ENCODE data around the gene HID1. TPM values are rescaled to one million over a fixed set of nuclear protein-coding genes. Genes with fewer than 3 reads are reported as not detected.

Gene HID1
- total RNA-seq, 1 experiment from 2014 or later: 43.8 TPM

DNA sequence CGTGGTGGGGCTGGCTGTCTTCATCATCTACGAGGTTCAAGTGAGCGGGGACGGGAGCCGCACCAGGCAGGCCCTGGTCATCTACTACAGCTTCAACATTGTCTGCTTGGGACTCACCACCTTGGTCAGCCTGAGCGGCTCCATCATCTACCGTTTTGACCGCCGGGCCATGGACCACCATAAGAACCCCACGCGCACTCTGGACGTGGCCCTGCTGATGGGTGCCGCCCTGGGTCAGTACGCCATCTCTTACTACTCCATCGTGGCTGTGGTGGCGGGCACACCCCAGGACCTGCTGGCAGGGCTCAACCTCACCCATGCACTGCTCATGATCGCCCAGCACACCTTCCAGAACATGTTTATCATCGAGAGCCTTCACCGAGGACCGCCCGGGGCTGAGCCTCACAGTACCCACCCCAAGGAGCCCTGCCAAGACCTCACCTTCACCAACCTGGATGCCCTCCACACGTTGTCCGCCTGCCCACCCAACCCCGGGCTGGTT lies 42.0 kb downstream of the HID1 start:
- no TSS peak for BruUV-seq (replicated peaks)
- POLR2A ChIA-PET: no interaction called here
- ATAC-seq: no peak

More for the DNA sequence above, 42.0 kb downstream of the HID1 start:
- ChIA-PET CTCF (no interaction called here), RAD21 (ENCODE audit: low non-redundant PET in 1 of 2, low total read pairs in 2 of 2, uncharacterized antibody in 2 of 2, unreplicated experiment in 2 of 2) (no interaction called here)
- H3K79me2 ChIP-seq (ENCODE audit: insufficient read depth, low read length): no peaks in the 10 kb centered on the region
- no peaks in the 10 kb centered on the region for H3K36me3 ChIP-seq (ENCODE audit: control insufficient read depth in 1 of 2, insufficient read depth in 2 of 2, low read length in 2 of 2)
- no peak for DNase-seq (ENCODE audit: low read depth, low spot score)
- intact Hi-C loops (cut with micrococcal nuclease): no loop called here
- no peaks in the 10 kb centered on the region for H4K20me1 ChIP-seq (ENCODE audit: insufficient read depth)
- peak overlapping the region; percentile 29; the same call in 1 of the 2 replicates for H3K4me2 ChIP-seq (ENCODE audit: low read length)
- peaks cover 4 to 29% of the 10 kb centered on the region in 2 experiments; a peak in 3 of 4 replicates for H3K4me1 ChIP-seq (ENCODE audit: control insufficient read depth in 1 of 2, insufficient read depth in 2 of 2, low read length in 2 of 2)
- no peak overlapping the region for H3K9ac ChIP-seq (ENCODE audit: low read length)
- H3K9me2 ChIP-seq (ENCODE audit: insufficient read depth): no peaks in the 10 kb centered on the region
- no peaks in the 10 kb centered on the region; the same call in 1 of the 2 replicates for H3K27me3 ChIP-seq (ENCODE audit: insufficient read depth, low read length)
- H2AFZ ChIP-seq (ENCODE audit: low read depth, low read length, poor library complexity, severe bottlenecking): no peak overlapping the region
- no peak for TF ChIP-seq SIN3A (IDR thresholded peaks at IDR 0.05; ENCODE audit: low read depth)
- no peak for TF ChIP-seq SRF (IDR thresholded peaks at IDR 0.05; ENCODE audit: low read depth)
- TF ChIP-seq FOSL1 (IDR thresholded peaks at IDR 0.05; ENCODE audit: low read depth): no peak
- no peak for TF ChIP-seq ZFX (IDR thresholded peaks at IDR 0.05)
- TF ChIP-seq POLR2AphosphoS5 (IDR thresholded peaks at IDR 0.05; ENCODE audit: low read depth, low read length): no peak
- no peak for TF ChIP-seq RAD21 (IDR thresholded peaks at IDR 0.05; ENCODE audit: low read depth)
- no peak for TF ChIP-seq ELF1 (IDR thresholded peaks at IDR 0.05; ENCODE audit: borderline replicate concordance, low read depth)
- TF ChIP-seq ZBTB33 (IDR thresholded peaks at IDR 0.05; ENCODE audit: extremely low read depth, insufficient replicate concordance, low read length): no peak
- no peak for TF ChIP-seq ZNF274 (IDR thresholded peaks at IDR 0.05; ENCODE audit: low read depth, low read length)
- no peak for TF ChIP-seq POLR2A (IDR thresholded peaks at IDR 0.05; ENCODE audit: borderline replicate concordance, extremely low read depth, insufficient read depth, insufficient read length)
- no peak for TF ChIP-seq TCF7L2 (IDR thresholded peaks at IDR 0.05; ENCODE audit: borderline replicate concordance, extremely low read depth, insufficient read depth, insufficient read length)
- no peak for TF ChIP-seq REST (IDR thresholded peaks at IDR 0.05; ENCODE audit: low read depth)
- no peak overlapping the region for H3K27ac ChIP-seq (ENCODE audit: low read depth, low read length)
- H3K9me3 ChIP-seq (ENCODE audit: control insufficient read depth in 1 of 2, insufficient read depth in 1 of 2, low read depth in 1 of 2, low read length in 2 of 2): no peaks in the 10 kb centered on the region
- no peak overlapping the region for H3K4me3 ChIP-seq (replicated peaks in 1 of 2; ENCODE audit: low read depth in 1 of 2, low read length in 2 of 2)
